Measurements from ENCODE around the gene XRN1. TPM values are rescaled to one million over a fixed set of nuclear protein-coding genes. Genes with fewer than 3 reads are reported as not detected.

Gene XRN1
- total RNA-seq, 4 donors from 2014 or later, result 32.2 to 89.6 (median 36.6) TPM

DNA sequence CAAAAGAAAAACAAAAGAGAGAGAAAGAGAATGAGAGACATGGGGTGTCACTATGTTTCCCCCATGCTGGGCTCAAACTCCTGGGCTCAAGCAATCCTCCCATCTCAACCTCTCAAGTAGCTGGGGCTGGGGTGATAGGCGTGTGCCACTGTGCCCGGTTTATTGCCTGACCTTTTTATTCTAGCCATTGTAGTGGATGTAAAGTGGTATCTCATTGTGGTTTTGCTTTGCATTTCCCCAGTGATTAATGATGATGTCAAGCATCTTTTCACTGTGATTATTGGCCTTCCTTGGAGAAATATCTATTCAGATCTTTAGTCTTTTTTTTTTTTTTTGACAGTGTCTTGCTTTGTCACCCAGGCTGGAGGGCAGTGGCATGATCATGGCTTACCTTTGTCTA is 184.7 kb downstream of the XRN1 start:
- WGBS, result 67% methylated on average over 2 of the region's 2 CpGs
- no peaks in the 10 kb centered on the region for H3K27me3 ChIP-seq

DNA sequence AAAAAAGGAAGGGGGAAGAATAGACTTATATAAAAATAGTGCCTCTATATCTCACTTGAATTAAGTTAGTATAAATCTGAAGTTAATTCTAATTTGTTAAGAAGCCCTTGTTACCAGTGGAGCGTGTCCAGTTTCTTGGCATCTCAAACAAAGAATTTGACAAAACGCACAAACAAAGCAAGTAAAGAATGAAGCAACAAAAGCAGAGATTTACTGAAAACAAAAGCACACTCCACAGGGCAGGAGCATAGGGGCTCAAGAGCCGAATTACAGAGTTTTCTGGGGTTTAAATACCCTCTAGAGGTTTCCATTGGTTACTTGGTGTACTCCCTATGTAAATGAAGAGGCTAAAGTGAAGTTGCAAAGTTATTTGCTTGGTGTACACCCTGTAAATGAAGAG is 188.5 kb downstream of the XRN1 start:
- WGBS, result 63% methylated on average over 3 of the region's 3 CpGs
- Histone ChIP-seq H3K27ac (no peak overlapping the region), H3K9me3 (peaks cover 3% of the 10 kb centered on the region), H3K36me3 (no peaks in the 10 kb centered on the region), H3K27me3 (no peaks in the 10 kb centered on the region), H3K4me3 (no peak overlapping the region), H3K4me1 (no peaks in the 10 kb centered on the region)
- no peak for TF ChIP-seq POLR2A (IDR thresholded peaks at IDR 0.05)
- no peak for TF ChIP-seq EP300 (IDR thresholded peaks at IDR 0.05)
- no peak for TF ChIP-seq POLR2AphosphoS5 (IDR thresholded peaks at IDR 0.05)
- TF ChIP-seq, protein P1, sequence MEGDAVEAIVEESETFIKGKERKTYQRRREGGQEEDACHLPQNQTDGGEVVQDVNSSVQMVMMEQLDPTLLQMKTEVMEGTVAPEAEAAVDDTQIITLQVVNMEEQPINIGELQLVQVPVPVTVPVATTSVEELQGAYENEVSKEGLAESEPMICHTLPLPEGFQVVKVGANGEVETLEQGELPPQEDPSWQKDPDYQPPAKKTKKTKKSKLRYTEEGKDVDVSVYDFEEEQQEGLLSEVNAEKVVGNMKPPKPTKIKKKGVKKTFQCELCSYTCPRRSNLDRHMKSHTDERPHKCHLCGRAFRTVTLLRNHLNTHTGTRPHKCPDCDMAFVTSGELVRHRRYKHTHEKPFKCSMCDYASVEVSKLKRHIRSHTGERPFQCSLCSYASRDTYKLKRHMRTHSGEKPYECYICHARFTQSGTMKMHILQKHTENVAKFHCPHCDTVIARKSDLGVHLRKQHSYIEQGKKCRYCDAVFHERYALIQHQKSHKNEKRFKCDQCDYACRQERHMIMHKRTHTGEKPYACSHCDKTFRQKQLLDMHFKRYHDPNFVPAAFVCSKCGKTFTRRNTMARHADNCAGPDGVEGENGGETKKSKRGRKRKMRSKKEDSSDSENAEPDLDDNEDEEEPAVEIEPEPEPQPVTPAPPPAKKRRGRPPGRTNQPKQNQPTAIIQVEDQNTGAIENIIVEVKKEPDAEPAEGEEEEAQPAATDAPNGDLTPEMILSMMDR (IDR thresholded peaks at IDR 0.05), result no peak
- no peak for DNase-seq (ENCODE audit: low spot score in 2 of 2)

More for the DNA sequence above, 184.7 kb downstream of the XRN1 start:
- TF ChIP-seq EP300 (IDR thresholded peaks at IDR 0.05) (no peak), POLR2AphosphoS5 (IDR thresholded peaks at IDR 0.05) (no peak), POLR2A (IDR thresholded peaks at IDR 0.05) (no peak)
- TF ChIP-seq, protein P1 (IDR thresholded peaks at IDR 0.05), result no peak
- Histone ChIP-seq H3K4me1 (no peaks in the 10 kb centered on the region), H3K9me3 (no peaks in the 10 kb centered on the region), H3K36me3 (no peaks in the 10 kb centered on the region), H3K4me3 (no peak overlapping the region), H3K27ac (no peak overlapping the region)
- no peak for DNase-seq (ENCODE audit: low spot score in 2 of 2)

DNA sequence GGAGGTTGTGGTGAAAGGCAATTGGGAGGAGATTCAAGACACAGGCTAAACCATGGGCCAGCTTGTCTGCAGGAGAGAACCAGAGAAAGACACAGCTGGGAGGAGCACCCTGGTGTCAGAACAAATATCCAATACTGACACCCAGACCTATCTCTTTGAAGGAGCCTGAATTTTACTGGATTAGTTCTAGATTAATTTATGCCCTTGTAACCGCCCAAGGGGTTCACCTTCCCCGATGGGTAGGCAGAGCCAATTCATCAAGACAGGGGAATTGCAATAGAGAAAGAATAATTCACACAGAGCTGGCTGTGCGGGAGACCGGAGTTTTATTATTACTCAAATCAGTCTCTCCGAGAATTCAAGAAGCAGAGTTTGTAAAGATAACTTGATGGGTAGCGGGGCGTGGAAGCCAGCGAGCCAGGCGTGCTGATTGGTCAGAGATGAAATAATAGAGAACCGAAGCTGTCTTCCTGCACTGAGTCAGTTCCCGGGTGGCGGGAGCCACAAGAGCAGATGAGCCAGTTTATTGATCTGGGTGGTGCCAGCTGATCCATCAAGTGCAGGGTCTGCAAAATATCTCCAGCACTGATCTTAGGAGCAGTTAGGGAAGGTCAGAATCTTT is 191.0 kb downstream of the XRN1 start:
- WGBS, result 90% methylated on average over 12 of the region's 12 CpGs
- no peak for DNase-seq (ENCODE audit: low spot score in 2 of 2)
- H3K36me3 ChIP-seq, result no peaks in the 10 kb centered on the region
- no peaks in the 10 kb centered on the region for H3K4me1 ChIP-seq
- H3K27ac ChIP-seq, result no peak overlapping the region
- peaks cover 4% of the 10 kb centered on the region for H3K9me3 ChIP-seq
- TF ChIP-seq, protein P1 (IDR thresholded peaks at IDR 0.05), result no peak
- TF ChIP-seq POLR2A (IDR thresholded peaks at IDR 0.05), result no peak
- TF ChIP-seq POLR2AphosphoS5 (IDR thresholded peaks at IDR 0.05), result no peak
- TF ChIP-seq EP300 (IDR thresholded peaks at IDR 0.05), result no peak
- no peaks in the 10 kb centered on the region for H3K27me3 ChIP-seq
- no peak overlapping the region for H3K4me3 ChIP-seq

Other genes starting within 250 kb of the XRN1 start
- 10 to 100 TPM; 18.0 to 51.0 (median 20.7) TPM for gene GK5, start 222.5 kb downstream of the XRN1 start, total RNA-seq
- 10 to 100 TPM; 15.0 to 36.0 (median 15.9) TPM for gene ATR, start 130.7 kb upstream of the XRN1 start, total RNA-seq
- gene PLS1, start 148.4 kb upstream of the XRN1 start, total RNA-seq, result 1 to 10 TPM; 4.4 to 9.1 (median 7.5) TPM